MM.1S (cell line): ENCODE data around the gene PGK1.
"Not testable (repeated sequence)": the region's sequence is repeated elsewhere in the genome, so short reads cannot be mapped to it uniquely, and the experiment has no call there.

Experiments used
- DNase-seq: peaks from one replicate; pipeline ENCODE4 v3.0.0-alpha.2; 2015
- H2AFZ ChIP-seq: fragments of 300-600 bp; sonication (generic); 2 replicates; pipeline ENCODE4 v1.6.0; 2016; ENCODE audit warnings: antibody characterized with exemption, low read length
- H3F3A ChIP-seq: fragments of 300-600 bp; sonication (generic); 2 replicates; pipeline ENCODE4 v1.6.1; 2016; ENCODE audit warnings: mild to moderate bottlenecking, antibody characterized with exemption, low read length, moderate library complexity, mixed read lengths; ENCODE audit not compliant: insufficient read depth
- H3K27ac ChIP-seq: fragments of 300-600 bp; sonication (generic); 2 replicates; pipeline ENCODE4 v1.5.1; 2016; ENCODE audit warnings: mild to moderate bottlenecking, low read length
- H3K27me3 ChIP-seq: fragments of 300-600 bp; sonication (generic); replicated peaks from 2 replicates; pipeline ENCODE4 v1.6.0; 2016; ENCODE audit warnings: low read length; ENCODE audit not compliant: insufficient read depth
- H3K36me3 ChIP-seq: fragments of 300-600 bp; sonication (generic); replicated peaks from 2 replicates; pipeline ENCODE4 v1.6.1; 2016; ENCODE audit warnings: mild to moderate bottlenecking, low read length, mixed read lengths; ENCODE audit not compliant: insufficient read depth
- H3K4me1 ChIP-seq: fragments of 300-600 bp; sonication (generic); 2 replicates; pipeline ENCODE4 v1.6.1; 2016; ENCODE audit warnings: low read length, mixed read lengths
- H3K4me2 ChIP-seq: fragments of 300-600 bp; sonication (generic); 2 replicates; pipeline ENCODE4 v1.6.0; 2016; ENCODE audit warnings: low read depth, low read length
- H3K4me3 ChIP-seq: fragments of 300-600 bp; sonication (generic); 2 replicates; pipeline ENCODE4 v1.5.1; 2016; ENCODE audit warnings: low read length, mixed read lengths
- H3K79me2 ChIP-seq: fragments of 300-600 bp; sonication (generic); 2 replicates; pipeline ENCODE4 v1.6.1; 2016; ENCODE audit warnings: mixed run types, low read length, mixed read lengths
- H3K9ac ChIP-seq: fragments of 300-600 bp; sonication (generic); 2 replicates; pipeline ENCODE4 v1.6.1; 2016; ENCODE audit warnings: low read length, mixed read lengths
- H3K9me2 ChIP-seq: fragments of 300-600 bp; sonication (generic); replicated peaks from 2 replicates; pipeline ENCODE4 v1.6.1; 2016; ENCODE audit warnings: mild to moderate bottlenecking, low read length, mixed read lengths; ENCODE audit not compliant: insufficient read depth
- H3K9me3 ChIP-seq: fragments of 300-600 bp; sonication (generic); replicated peaks from 2 replicates; pipeline ENCODE4 v1.6.1; 2016; ENCODE audit warnings: mild to moderate bottlenecking, low read length, mixed read lengths; ENCODE audit not compliant: insufficient read depth
- H4K20me1 ChIP-seq: fragments of 300-600 bp; sonication (generic); 2 replicates; pipeline ENCODE4 v1.6.1; 2016; ENCODE audit warnings: mild to moderate bottlenecking, low read length, moderate library complexity, mixed read lengths; ENCODE audit not compliant: insufficient read depth
- CTCF ChIP-seq: fragments of 300-600 bp; sonication (generic); IDR thresholded peaks from 2 replicates; pipeline ENCODE4 v1.5.1; 2016; ENCODE audit warnings: antibody characterized with exemption, low read length, mixed read lengths
- EZH2 ChIP-seq: fragments of 300-600 bp; sonication (generic); optimal IDR thresholded peaks from 2 replicates; pipeline ENCODE3; 2017; ENCODE audit warnings: low read depth, mild to moderate bottlenecking, antibody characterized with exemption, low read length, mixed read lengths
- EZH2phosphoT487 ChIP-seq: fragments of 300-600 bp; sonication (generic); IDR thresholded peaks from 2 replicates; pipeline ENCODE4 v1.6.1; 2018; ENCODE audit warnings: antibody characterized with exemption, low read length

Gene PGK1

GRCh38 chrX:78124307-78124706 is 20.3 kb downstream of the PGK1 start:
- Histone ChIP-seq H3K9ac (no peak overlapping the region), H3K79me2 (peaks cover 68% of the 10 kb centered on the region)

GRCh38 chrX:78125148-78125547 is 21.1 kb downstream of the PGK1 start:
- Histone ChIP-seq H3K4me1 (peaks cover 17% of the 10 kb centered on the region; the same call in 1 of the 2 replicates), H3F3A (peaks cover 3% of the 10 kb centered on the region; the same call in 1 of the 2 replicates), H3K27me3 (no peaks in the 10 kb centered on the region), H4K20me1 (peaks cover 6% of the 10 kb centered on the region; the same call in 1 of the 2 replicates), H3K36me3 (no peaks in the 10 kb centered on the region; the same call in 1 of the 2 replicates), H3K4me3 (no peak overlapping the region), H3K4me2 (no peak overlapping the region), H2AFZ (no peak overlapping the region), H3K27ac (no peak overlapping the region), H3K9ac (no peak overlapping the region), H3K9me3 (no peaks in the 10 kb centered on the region), H3K79me2 (peaks cover 59% of the 10 kb centered on the region), H3K9me2 (no peaks in the 10 kb centered on the region; the same call in 1 of the 2 replicates)
- DNase-seq: no peak
- TF ChIP-seq EZH2 (no peak), EZH2phosphoT487 (no peak), CTCF (no peak)

More at GRCh38 chrX:78124307-78124706, 20.3 kb downstream of the PGK1 start:
- no peak for DNase-seq
- H3K9me3 ChIP-seq: no peaks in the 10 kb centered on the region
- no peak overlapping the region for H2AFZ ChIP-seq
- no peaks in the 10 kb centered on the region; the same call in 1 of the 2 replicates for H3K9me2 ChIP-seq
- H3K36me3 ChIP-seq: no peaks in the 10 kb centered on the region; the same call in 1 of the 2 replicates
- peaks cover 12% of the 10 kb centered on the region; the same call in 1 of the 2 replicates for H3K4me1 ChIP-seq
- TF ChIP-seq EZH2 (no peak), CTCF (peak; percentile 42), EZH2phosphoT487 (no peak)
- H3K27ac ChIP-seq: no peak overlapping the region
- no peak overlapping the region for H3K4me2 ChIP-seq
- no peaks in the 10 kb centered on the region for H3K27me3 ChIP-seq
- H3K4me3 ChIP-seq: no peak overlapping the region
- H4K20me1 ChIP-seq: peaks cover 6% of the 10 kb centered on the region; the same call in 1 of the 2 replicates
- peaks cover 2% of the 10 kb centered on the region; the same call in 1 of the 2 replicates for H3F3A ChIP-seq

GRCh38 chrX:78125781-78126180 is 21.7 kb downstream of the PGK1 start:
- H3K36me3 ChIP-seq: not testable (repeated sequence)

GRCh38 chrX:78129714-78130113 is 25.7 kb downstream of the PGK1 start:
- H3K36me3 ChIP-seq: no peaks in the 10 kb centered on the region; the same call in 1 of the 2 replicates
- H3K4me2 ChIP-seq: no peak overlapping the region
- H3K27ac ChIP-seq: no peak overlapping the region; the same call in 1 of the 2 replicates
- H3K9me3 ChIP-seq: no peaks in the 10 kb centered on the region
- TF ChIP-seq EZH2 (no peak), CTCF (no peak), EZH2phosphoT487 (no peak)
- H2AFZ ChIP-seq: no peak overlapping the region
- DNase-seq: no peak
- no peak overlapping the region for H3K9ac ChIP-seq
- H3K27me3 ChIP-seq: no peaks in the 10 kb centered on the region
- peaks cover 20% of the 10 kb centered on the region for H3K79me2 ChIP-seq
- H3K9me2 ChIP-seq: no peaks in the 10 kb centered on the region
- no peak overlapping the region for H3K4me3 ChIP-seq
- peaks cover 18% of the 10 kb centered on the region; the same call in 1 of the 2 replicates for H3F3A ChIP-seq
- peaks cover 26% of the 10 kb centered on the region for H3K4me1 ChIP-seq
- H4K20me1 ChIP-seq: no peaks in the 10 kb centered on the region

More at GRCh38 chrX:78125781-78126180, 21.7 kb downstream of the PGK1 start:
- Histone ChIP-seq H3K4me1 (peaks cover 17% of the 10 kb centered on the region; the same call in 1 of the 2 replicates), H3K79me2 (peaks cover 55% of the 10 kb centered on the region)
- H2AFZ ChIP-seq, H3K9me2 ChIP-seq, H3K27ac ChIP-seq, H3F3A ChIP-seq, H3K9me3 ChIP-seq, DNase-seq, H3K4me3 ChIP-seq, H3K27me3 ChIP-seq, H4K20me1 ChIP-seq, H3K4me2 ChIP-seq, H3K9ac ChIP-seq: not testable (repeated sequence)
